ENCODE results near the gene AFF3.
"Not testable (repeated sequence)": the region's sequence is repeated elsewhere in the genome, so short reads cannot be mapped to it uniquely, and the experiment has no call there.

Gene AFF3

DNA sequence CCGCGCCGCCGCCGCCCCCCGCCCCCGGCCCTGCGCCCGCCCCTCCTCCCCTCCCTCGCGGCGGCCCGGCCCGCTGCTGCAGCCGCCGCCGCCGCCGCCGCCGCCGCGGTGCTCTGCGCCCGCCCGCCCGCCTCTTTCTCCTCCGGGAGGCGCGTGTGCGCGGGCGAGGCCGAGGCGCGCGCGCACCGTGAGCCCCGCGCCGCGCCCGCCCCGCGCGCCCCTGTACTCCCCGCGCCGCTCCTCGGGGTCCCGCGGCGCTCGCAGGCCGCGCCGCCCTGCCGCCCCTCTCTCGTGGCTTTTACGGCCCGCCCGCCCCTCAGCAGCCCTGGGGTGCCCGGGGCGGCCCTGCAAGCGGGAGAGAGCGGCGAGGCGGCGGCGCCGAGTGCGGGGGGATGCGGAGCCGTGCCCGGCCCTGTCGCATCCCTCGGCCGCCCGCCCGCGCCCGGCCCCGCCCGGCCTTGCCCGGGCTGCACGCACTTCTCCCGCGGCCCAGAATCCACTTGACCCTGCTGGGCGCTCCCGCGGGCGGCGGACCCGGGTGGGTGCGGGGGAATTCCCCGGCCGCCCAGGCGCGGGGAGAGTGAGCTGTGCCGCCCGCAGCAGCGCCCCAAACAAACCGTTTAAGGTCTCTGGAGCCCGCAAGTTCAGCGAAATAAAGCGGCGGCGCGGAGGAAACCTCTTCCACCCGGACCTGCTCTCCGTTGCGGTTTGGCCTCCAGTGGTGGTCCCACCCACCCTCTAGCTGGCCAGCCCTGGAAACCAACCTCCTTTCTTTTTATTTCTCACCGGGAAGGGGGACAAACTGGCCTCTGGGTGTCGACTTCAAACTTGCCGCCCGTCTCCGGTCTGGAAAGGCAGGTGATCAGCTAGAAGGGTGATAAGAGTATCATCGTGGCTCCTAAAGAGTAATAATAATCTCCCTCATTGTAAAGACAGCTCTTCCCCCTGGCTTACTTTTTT, 37.4 kb downstream of the AFF3 start:
- no peak for DNase-seq

DNA sequence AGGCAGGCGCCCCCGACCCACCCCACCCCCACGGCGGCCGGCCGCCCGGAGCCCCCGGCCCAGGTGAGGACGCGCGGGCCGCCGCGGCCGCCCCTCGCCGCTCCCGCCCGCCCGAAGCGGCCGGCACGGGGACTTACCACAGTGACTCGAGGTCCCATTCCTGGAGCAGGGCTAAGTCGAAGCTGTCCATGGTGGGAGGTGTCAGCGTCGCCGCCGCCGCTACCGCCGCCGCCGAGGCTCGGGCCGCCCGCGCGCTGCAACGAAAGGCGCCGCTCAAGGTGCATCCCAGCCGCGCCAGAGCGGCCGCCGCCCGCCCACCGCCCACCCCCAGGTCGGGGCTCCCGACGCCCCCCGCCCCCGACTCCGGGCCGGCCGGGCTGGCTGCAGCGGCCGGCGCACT, 38.1 kb downstream of the AFF3 start:
- not testable (repeated sequence) for DNase-seq

DNA sequence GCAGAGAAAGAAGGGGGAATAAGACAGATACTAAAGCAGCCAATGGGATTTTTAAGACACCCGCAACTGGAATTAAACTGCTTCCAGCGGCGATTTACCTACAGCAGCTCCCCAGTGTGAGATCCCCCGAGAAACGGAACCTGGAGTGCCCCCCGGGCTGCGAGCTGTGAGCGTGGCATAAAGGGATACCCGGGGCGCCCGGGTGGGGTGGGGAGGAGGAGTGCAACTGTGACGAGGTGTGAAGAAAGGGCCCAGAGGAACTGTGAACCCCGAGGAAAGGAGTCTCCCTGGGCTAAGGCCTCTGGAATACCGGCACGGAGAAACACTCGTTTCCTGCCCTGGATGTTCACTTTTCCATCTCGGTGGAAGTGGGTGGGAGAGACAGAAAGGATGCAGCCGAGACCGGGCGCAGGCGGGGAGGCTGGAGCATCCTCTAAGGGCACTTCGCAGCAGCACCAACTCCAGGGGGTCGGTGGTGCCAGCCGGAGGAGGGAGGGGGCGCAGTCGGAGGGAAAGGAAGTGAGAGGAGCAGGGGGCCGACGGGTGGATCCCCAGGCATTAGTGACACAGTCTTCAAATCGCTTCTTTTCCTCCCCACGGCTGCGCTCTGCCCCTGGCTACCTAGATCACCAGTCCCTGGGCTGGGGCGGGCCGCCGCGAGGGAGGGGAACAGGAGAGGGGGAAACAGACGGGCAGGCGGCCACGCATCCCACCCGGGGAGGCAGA, 38.7 kb downstream of the AFF3 start:
- DNase-seq = not testable (repeated sequence)

DNA sequence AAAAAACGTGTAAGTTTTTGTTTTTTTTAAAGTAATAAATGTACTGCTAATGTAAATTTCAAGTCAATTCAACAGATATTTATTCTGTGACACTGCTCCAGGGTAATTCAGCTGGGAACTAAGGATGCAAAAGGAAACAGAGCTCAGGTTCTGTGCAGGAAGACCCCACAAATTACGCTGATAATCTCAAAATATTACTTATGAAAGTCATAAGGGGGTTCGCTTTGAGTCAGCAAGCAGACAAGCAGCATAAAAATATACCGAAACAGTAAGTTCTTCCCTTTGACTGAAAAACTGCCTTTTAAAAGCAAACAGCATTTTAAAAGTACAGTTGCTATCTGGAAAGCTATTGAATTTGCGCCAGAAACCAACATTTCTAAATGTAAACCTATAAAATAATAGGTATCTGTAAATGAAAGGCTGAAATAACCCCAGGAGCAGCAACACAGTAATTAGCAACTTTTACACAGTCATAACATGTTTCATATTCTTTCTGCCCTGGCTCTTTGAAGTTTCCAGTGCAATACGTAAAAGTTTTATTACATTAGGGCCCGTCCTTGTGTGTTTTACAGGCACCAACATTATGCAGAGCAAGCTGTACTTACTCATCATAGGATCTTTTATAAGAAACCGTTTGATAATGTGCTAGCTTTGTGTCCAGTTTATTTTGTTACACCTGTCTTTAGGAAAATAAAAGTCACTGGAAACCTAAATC, 39.8 kb downstream of the AFF3 start:
- DNase-seq = not testable (repeated sequence)

DNA sequence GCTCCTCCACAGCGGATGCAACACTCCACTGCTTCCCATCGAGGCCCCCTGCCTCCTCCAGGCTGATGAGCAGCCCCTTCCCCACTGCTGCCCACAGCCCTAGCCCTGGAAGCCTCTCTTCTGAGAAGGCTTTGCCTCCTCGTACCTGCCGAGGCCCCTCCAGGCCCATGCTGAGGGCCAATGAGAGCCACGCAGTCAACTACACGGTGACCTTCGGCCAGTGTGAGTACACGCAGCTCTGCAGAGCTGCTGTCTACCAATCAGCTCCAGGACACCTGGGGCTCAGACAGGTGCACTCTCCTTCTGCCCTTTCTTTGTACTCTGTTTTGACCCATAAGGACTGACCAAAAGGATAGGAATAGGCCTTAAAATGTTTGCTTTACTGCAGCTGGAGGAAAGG, 43.5 kb downstream of the AFF3 start:
- not testable (repeated sequence) for DNase-seq

DNA sequence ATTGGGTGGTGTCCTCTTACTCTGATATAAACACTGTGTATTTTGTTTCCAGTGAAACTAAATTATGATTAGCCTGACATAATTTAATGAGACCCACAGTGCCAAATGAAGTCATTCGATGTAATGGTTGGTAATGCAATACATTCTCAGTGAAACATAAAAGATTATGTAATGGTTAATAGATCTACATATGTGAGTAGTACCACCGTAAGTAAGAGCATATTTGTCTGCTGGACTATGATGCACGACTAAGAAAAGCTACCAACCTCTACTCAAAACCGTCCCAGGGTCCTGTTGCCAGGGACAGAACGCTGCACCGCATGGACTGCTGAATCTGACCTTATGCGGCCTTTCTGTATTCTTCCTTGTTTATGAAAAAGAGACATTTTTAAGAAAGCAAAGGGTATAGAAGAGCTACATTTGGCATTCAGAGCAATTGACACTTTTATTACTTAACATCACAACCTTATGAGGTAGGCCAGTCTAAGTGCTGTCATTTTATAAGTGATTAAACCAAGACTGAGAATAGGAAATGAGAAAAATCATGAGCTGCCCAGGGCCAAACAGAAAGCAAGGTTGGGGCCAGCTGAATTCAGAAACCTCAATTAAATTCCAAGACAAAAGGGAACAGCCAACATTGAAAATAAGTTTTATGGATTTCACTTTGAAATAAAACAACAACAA, 44.6 kb downstream of the AFF3 start:
- not testable (repeated sequence) for DNase-seq

DNA sequence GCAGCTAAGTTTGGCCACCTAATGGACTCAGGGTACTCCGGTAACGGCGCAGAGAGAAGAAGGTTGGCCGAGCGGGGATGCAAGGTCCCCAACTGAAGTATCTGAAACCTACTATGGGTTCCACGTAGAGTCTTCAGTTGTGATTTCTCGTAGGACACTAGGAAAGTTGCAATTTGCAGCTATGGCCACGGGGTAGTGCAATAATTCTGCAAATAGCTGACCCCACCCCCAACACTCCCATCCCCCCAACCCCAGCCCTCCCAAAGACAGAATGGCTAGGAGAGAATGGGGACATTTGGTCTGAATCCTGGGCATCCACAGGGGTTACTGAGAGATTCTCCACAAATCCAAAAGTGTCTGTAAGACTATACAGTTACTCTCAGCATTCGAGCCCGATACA, 46.5 kb downstream of the AFF3 start:
- not testable (repeated sequence) for DNase-seq

DNA sequence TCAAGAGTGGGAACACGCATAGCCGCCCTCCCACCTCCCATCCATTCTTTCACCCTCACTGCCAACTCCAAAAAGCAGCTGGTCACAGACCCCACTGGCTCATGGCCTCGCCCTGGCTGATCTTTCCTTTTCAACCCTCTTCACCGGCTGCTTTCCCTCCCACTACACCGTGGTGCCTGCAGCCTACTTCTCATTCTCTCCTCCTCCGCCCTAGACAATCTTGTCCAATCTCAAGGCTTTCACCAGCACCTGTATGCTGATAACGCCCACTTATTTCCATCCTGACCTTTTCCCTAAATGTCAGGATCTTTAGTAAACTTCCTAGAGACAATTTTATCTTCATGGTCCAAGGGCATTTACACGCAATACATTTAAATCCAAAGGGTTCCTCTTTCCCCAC, 50.6 kb downstream of the AFF3 start:
- not testable (repeated sequence) for DNase-seq

DNA sequence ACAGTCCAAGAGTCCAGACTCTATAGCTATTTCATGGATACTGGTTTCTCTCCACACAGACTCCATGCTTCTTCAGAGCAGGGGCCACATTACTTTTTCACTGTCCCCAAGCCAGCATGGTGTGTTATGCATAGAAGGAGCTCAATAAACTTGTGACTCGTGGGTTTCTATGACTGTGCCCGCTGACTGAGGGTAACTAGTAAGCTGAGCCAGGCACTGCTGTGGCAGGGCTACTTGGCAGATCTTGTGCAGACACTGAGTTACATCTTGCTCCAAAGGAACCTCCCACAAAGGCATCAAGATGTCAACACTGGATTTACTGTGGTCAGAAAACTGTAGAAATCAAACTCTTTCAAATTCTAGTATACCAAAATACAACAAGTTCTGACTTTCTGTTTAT, 56.6 kb downstream of the AFF3 start:
- not testable (repeated sequence) for DNase-seq

DNA sequence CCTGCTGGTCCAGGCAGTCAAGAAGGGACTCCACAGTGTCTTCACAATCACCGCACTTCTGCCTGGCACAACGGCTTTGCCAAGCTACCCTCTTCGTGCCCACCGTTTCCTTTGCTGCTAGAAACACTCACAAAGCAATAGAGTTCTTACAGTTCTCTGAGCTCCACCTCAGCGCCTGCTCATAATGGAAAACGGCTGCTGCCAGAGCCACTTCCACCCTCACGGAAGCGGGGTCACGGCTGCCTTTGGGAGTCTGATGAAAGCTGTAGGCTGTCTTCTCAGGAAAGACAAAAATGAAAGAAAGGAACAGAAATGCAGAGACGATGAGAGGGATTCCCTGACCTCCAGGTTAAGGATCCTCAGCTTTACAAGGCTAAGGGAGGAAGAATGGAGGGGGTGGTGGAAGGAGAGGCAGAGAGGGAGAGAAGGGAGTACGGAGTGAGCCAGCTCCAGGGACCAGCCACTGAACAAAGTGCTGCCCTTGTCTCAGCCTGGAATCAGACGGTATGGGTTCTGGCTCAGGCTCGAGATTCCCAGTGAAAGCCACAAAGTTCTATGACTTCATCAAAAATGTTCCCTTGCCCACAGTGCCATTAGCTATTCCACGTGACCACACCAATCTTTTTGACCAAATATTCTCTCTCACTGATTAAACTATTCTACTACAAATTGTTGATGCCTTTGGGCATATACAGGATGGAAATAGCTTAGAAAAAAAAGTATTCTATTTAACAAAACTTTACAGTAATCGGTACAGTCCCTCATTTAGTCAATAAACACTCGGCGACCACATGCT, 58.8 kb downstream of the AFF3 start:
- DNase-seq = not testable (repeated sequence)

DNA sequence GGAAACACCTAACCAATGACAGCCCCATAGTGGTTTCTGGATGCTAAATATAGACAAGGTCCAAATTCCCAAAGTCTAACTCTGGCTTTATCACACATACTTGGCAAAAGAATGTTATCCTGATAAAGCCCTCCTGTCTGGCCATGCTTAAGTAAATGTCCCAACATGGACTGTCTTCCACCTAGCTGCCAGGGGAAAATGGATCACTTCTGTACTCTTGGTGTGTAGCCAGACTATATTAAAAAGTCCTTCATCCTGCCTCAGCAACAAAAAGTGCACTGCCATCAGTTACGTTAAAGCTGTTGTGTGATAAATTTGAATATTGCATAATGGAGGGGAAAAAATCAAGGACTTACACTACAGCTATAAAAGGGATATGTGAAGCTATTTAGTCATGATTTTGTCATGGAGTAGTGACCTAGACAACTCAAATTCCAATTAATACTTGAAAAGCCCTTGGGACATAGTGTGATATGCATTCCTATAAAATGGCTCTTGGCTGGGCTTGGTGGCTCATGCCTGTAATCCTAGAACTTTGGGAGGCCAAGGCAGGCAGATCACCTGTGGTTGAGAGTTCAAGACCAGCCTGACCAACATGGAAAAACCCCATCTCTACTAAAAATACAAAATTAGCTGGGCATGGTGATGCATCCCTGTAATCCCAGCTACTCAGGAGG, 60.0 kb downstream of the AFF3 start:
- not testable (repeated sequence) for DNase-seq

DNA sequence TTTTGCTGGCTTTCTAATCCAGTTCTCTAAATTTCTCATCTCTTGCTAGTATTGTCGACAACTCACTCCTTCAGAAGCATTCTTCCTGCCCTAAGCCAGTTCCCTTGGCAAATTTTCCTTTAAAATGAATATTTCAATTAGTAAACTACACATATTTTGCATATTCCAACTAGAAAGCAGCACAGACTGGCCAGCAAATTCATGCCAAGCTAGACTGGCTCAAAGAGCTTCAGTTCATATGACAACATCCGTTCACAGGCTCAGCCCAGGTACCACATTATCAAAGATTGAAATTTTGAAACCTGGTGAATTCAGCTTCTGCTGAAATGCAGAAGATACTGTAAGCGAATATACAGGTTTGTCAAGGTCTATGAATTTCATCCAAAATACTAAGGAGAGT, 64.5 kb downstream of the AFF3 start:
- DNase-seq = no peak

DNA sequence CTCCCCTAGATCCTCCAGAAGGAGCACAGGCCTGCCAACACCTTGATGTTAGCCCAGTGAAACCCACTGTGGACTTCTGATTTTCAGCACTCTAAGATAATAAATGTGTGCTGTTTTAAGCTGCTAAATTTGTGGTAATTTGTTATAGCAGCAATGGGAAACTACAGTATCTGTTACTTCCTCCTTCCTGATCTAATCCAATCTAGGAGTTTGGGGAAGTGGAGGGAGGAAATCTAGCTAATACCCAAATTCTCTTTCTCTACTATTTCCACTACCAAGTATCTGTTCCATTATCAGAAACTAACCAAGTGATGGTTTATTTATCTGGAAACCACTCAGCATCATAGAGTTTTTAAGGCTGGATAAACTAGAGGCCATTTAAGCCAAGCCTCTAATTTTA, 64.9 kb downstream of the AFF3 start:
- no peak for DNase-seq

DNA sequence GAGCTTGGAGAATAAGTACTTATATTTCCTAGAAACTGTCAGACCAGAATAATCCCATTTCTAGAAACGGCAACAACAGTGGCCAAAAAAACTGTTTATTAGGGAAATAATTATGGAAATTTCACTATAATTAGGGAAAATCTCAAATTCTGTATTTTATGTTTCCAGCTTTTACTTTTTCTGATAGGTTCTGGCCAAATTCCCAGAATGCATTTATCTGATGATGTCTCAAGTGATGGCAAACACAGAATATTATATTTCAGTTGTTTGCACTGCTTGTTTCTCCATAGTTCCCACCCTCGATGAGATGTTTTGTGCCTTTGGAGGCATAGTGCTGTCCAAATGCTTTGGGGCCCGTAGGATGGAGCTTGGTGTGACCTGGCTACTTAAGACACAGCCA, 66.9 kb downstream of the AFF3 start:
- no peak for DNase-seq

DNA sequence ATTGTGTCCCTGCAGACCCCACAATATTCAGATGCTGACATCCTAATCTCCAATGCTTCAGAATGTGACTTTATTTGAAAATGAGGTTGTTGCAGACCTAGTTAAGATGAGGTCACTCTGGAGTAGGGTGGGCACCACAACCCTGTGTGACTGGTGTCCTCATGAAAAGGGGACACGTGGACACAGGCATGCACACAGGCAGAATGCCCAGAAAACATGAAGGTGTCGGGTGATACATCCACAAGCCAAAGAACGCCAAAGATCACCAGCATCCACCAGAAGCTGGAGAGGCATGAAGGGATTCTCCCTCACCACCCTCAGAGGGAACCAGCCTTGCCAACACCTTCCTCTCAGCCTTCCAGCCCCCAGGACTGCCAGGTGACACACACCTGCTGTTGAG, 69.3 kb downstream of the AFF3 start:
- no peak for DNase-seq

DNA sequence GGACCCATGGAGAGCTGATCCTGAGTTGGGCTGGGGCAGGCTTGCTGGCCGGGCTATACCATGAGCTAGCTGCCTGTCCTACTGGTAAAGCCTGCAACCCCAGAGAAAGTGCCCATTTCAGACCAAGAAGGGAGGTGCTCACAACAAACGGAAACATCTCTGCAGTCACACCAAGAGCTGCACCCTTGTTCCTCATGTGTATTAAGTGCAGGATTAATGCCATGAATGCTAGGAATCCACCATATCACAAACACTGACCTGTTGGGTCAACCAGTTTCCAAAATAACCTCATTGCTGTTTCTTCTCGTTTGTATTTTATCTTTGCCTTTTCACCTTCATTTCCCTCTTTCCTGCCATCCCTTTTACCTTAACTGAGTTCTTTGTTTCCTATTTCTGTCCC, 69.9 kb downstream of the AFF3 start:
- no peak for DNase-seq

DNA sequence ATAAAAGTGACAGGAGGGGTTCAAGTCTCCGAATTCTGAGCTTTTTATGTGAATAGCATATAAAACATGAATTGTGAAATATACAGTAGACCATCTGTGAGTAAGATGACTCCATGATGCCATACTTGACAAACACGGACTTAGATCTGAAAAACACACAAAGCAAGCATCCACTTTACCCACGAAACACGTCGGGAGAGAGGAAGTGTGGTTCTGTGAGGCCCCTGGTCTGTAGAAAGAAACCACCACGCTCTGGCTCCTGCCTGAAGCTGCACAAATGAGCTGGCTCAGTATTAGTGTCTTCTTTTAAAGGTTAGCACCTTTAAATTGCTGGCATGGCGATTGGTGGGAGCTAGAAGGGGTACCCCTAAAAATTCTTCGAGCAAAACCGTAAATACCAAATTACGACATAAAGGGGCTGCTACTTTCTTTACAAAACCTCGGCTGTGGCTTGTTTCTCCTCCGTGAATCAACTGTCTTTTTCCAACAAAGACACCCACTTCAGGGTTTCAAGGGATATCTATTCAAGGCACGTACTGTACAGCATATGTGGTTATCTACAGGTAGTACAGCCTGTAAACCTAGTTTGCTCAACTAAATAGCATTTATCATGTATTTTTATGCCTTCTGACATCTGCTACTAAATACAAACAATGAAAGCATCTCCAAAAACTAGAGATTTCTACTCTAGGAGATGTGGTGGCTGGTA, 70.9 kb downstream of the AFF3 start:
- DNase-seq = no peak

DNA sequence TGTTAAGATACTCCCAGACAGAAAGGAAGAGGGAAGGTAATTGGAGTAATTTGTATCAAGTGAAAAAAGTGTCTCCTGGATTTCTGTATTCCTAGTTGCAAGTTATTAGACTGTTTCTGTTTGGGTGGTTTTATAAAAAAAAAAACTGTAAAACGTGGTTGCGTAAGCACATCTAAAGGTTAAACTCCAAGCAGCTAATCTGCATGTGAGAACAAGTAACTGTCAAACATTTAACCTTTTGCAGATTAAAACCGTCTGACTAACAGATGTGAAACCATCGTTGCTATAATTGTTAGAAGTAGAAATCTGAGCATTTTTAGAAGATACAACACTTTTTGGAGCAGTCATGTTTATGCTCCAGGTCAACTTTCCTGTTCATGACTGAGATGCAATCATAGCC, 72.3 kb downstream of the AFF3 start:
- DNase-seq = no peak

DNA sequence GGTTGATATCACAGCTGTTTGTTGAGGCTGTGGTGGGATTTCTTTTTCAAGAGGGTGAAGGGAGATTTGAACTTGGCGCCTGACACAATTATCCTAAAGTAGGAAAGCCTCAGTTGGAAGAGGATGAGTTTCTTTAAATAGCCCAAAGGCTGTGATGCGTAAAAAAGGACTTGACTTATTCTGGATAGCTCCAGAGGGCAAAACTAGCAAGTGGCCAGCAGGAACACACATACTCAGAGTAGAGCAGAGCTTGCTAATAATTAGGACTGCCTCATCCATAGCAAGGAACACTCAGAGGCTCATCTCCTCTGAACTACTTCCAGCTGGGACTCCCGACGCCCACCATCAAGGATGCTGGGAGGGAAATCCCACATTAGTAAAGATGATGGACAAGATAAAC, 74.0 kb downstream of the AFF3 start:
- DNase-seq = no peak

DNA sequence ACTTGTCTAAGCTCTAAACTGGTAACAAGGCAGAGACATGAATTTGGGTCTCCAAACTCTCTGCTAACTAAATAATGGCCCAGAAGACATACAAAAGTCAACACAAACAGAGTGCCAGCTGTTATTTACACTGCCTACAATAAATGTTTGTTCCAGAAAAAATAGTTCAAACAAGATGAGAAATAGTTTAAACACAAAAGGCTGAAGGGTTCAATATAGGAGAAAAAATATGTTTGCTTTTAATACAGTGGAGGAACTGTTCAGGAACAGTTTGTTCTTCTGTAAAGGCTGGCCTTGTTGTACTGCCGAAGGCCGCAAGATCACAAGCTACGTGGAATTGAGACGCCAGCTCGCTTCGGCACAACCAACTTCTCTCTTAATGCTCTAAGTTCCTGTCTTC, 74.6 kb downstream of the AFF3 start:
- no peak for DNase-seq

DNA sequence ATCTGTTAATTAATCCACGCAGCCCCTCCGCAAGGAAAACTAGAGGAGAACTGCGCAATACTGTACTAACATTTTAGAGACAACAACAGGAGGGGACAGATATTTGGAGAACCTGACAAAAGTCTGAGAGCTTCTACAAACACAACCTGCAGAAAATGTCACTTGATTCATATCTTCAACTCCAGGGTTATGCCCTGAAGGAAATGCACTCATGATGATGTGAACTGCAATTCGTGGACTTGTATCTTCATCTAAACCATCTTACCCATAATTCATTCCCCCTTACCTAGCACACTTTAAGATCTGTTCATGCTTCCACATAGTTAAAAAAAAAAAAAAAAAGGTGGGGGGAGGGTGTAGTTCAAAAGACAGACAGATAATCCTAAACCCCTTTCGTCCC, 75.5 kb downstream of the AFF3 start:
- no peak for DNase-seq

Measured in HCEC 1CT (cell line).